HepG2 (cell line): ENCODE measurements around the gene DOK7.

Source experiments
- AGO2 ChIP-seq: fragments of 200-400 bp; formaldehyde crosslinking; optimal IDR thresholded peaks from 2 replicates; pipeline ENCODE3; 2017; ENCODE audit warnings: mild to moderate bottlenecking, low read depth, low read length, moderate library complexity
- KDM5A ChIP-seq: fragments of 200-600 bp; sonication (generic); IDR thresholded peaks from 2 replicates; pipeline ENCODE4 v1.7.0; 2018; ENCODE audit warnings: antibody characterized with exemption, mild to moderate bottlenecking, low read length, borderline replicate concordance
- NR2C2 ChIP-seq: sonication (generic); formaldehyde crosslinking; IDR thresholded peaks from 2 replicates; pipeline ENCODE4 v1.4.0; 2020; ENCODE audit warnings: missing genetic modification reagents, mild to moderate bottlenecking, moderate library complexity, borderline replicate concordance
- POLR2A ChIP-seq, 2 experiments: IDR thresholded peaks; 2 replicates each; pipeline ENCODE4 v1.6.1; 2011; ENCODE audit warnings: low read depth in 2 of 2, low read length in 2 of 2, mild to moderate bottlenecking in 1 of 2, moderate library complexity in 1 of 2; ENCODE audit not compliant: insufficient read depth in 1 of 2
- SMC3 ChIP-seq: IDR thresholded peaks from 2 replicates; pipeline ENCODE4 v1.6.1; 2011; ENCODE audit warnings: low read length, improper control_type of control experiment
- TCF12 ChIP-seq, 2 experiments: fragments of 450-650 bp in 1 of 2; sonication (generic) in 1 of 2; formaldehyde crosslinking in 1 of 2; IDR thresholded peaks; 2 replicates each; pipeline versions ENCODE4 v1.6.1 to v1.8.0; 2017 to 2022; ENCODE audit warnings: antibody characterized with exemption in 1 of 2, mild to moderate bottlenecking in 1 of 2, missing genetic modification reagents in 1 of 2, moderate library complexity in 1 of 2
- TF ChIP-seq, protein P1 (sequence below): sonication (generic); formaldehyde crosslinking; IDR thresholded peaks from 2 replicates; pipeline ENCODE4 v1.5.0; 2020; ENCODE audit warnings: mild to moderate bottlenecking, missing genetic modification reagents, moderate library complexity
- TF ChIP-seq, protein P2 (sequence below): sonication (generic); IDR thresholded peaks from 2 replicates; pipeline ENCODE4 v1.6.1; 2016; ENCODE audit warnings: low read depth, borderline replicate concordance
- TF ChIP-seq, protein P3 (sequence below): sonication (generic); formaldehyde crosslinking; IDR thresholded peaks from 2 replicates; pipeline ENCODE4 v1.5.0; 2020; ENCODE audit warnings: missing genetic modification reagents

DNA sequence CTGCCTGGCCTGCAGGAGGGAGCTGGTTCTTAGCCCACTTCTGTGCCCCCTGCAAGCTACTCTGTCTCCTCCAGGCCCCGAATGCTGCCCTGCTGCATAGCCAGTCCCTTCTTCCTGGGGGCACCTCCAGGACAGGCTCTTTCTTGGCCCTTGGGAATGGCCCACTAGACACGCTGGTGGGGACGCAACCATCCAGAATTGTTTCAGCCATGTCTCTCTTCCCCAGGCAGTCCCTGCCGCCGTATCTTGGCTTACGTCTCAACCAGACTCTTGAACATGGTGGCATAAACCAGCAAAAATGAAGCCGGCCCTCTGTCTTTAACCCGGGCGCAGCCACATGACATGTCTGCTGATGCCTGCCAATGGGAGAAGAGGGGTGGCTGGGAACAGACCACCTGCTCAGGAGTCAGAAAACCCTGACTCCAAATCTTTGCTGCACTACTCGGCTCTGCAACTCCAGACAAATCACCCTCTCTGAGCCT lies 60.1 kb downstream of the DOK7 start:
- TF ChIP-seq TCF12 (IDR thresholded peaks at IDR 0.05) (no peak), TCF12 (CRISPR knock-in tag; IDR thresholded peaks at IDR 0.05) (no peak), NR2C2 (no peak), AGO2 (no peak), SMC3 (no peak), POLR2A (IDR thresholded peaks at IDR 0.05; ENCODE audit: insufficient read depth in 1 of 2, low read depth in 2 of 2, low read length in 2 of 2) (no peak), KDM5A (no peak)
- TF ChIP-seq, protein P1, sequence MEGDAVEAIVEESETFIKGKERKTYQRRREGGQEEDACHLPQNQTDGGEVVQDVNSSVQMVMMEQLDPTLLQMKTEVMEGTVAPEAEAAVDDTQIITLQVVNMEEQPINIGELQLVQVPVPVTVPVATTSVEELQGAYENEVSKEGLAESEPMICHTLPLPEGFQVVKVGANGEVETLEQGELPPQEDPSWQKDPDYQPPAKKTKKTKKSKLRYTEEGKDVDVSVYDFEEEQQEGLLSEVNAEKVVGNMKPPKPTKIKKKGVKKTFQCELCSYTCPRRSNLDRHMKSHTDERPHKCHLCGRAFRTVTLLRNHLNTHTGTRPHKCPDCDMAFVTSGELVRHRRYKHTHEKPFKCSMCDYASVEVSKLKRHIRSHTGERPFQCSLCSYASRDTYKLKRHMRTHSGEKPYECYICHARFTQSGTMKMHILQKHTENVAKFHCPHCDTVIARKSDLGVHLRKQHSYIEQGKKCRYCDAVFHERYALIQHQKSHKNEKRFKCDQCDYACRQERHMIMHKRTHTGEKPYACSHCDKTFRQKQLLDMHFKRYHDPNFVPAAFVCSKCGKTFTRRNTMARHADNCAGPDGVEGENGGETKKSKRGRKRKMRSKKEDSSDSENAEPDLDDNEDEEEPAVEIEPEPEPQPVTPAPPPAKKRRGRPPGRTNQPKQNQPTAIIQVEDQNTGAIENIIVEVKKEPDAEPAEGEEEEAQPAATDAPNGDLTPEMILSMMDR (CRISPR knock-in tag) = no peak
- TF ChIP-seq, protein P2, sequence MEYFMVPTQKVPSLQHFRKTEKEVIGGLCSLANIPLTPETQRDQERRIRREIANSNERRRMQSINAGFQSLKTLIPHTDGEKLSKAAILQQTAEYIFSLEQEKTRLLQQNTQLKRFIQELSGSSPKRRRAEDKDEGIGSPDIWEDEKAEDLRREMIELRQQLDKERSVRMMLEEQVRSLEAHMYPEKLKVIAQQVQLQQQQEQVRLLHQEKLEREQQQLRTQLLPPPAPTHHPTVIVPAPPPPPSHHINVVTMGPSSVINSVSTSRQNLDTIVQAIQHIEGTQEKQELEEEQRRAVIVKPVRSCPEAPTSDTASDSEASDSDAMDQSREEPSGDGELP = no peak
- TF ChIP-seq, protein P3, sequence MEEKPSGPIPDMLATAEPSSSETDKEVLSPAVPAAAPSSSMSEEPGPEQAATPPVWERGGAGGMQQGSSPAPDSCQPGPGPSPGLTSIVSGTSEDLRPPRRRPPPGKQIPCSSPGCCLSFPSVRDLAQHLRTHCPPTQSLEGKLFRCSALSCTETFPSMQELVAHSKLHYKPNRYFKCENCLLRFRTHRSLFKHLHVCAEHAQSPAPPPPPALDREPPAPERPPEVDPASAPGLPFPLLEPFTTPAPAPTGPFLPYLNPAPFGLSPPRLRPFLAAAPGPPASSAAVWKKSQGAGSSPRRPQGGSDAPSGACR (CRISPR knock-in tag) = no peak
